Measurements from ENCODE around the gene ADAM23. TPM values are rescaled to one million over a fixed set of nuclear protein-coding genes. Genes with fewer than 3 reads are reported as not detected.

ADAM23 gene
- total RNA-seq, 1 donor, result 0.94 TPM

DNA sequence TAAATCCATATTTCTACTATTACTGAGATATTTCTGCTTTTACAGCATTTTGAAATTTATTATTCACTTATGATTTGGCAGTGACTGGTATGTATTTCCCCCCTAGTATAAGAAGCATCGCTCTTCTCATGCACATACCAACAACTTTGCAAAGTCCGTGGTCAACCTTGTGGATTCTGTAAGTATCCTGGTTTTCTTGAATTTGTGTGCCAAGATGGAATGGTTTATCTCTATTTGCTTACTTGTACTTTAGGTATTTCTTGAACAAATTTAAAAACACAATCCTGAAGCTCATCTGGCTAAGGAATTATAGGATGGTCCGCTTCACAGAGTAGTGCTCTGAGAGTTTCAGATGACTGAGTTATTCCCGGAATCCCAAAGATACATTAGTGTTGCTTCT lies 114.0 kb downstream of the ADAM23 start:
- Histone ChIP-seq H3K9me3 (ENCODE audit: low read depth, low read length) (no peaks in the 10 kb centered on the region), H3K4me1 (ENCODE audit: insufficient read depth, low read length) (no peaks in the 10 kb centered on the region), H3K4me3 (ENCODE audit: low read length) (no peak overlapping the region), H3K27me3 (ENCODE audit: insufficient read depth, low read length) (peaks cover 3% of the 10 kb centered on the region)

DNA sequence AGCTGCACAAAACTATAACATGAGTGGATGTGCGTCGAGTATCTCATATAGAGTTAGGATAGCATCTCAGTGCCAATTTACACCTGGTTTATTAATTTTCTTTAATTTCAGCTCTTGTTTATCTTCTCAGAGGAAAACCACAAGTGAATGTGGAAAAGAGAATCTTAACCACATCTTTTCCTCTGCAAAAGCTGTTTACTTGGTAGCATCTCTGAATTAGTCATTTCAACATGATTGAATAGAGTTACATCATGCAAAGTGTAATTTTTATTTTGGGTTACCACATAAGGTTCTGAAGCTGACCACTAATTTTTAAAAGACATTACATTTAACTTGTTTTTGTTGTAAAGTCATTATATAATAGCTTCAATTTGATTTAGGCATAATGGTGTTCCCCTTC lies 115.2 kb downstream of the ADAM23 start:
- Histone ChIP-seq H3K27me3 (ENCODE audit: insufficient read depth, low read length) (peaks cover 3% of the 10 kb centered on the region), H3K4me1 (ENCODE audit: insufficient read depth, low read length) (no peaks in the 10 kb centered on the region), H3K4me3 (ENCODE audit: low read length) (no peak overlapping the region), H3K9me3 (ENCODE audit: low read depth, low read length) (no peaks in the 10 kb centered on the region)

DNA sequence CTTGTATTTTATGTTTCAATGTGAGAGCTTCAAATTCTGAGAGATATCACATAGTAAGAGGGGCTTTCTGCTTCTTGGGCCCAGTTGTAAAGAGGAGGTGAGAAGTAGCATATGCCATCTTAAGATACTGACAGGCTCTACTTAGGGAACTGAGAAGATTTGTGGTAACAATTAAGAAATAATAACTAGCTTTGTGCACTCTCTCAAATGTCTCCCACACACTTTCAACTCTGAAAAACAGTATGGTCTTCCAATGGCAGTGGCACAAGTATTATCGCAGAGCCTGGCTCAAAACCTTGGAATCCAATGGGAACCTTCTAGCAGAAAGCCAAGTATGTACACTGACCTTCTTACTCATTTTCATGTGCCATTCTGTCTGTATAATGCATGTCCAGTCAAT lies 118.6 kb downstream of the ADAM23 start:
- Histone ChIP-seq H3K27me3 (ENCODE audit: insufficient read depth, low read length) (no peaks in the 10 kb centered on the region), H3K9me3 (ENCODE audit: low read depth, low read length) (no peaks in the 10 kb centered on the region), H3K4me3 (ENCODE audit: low read length) (no peak overlapping the region), H3K4me1 (ENCODE audit: insufficient read depth, low read length) (no peaks in the 10 kb centered on the region)

DNA sequence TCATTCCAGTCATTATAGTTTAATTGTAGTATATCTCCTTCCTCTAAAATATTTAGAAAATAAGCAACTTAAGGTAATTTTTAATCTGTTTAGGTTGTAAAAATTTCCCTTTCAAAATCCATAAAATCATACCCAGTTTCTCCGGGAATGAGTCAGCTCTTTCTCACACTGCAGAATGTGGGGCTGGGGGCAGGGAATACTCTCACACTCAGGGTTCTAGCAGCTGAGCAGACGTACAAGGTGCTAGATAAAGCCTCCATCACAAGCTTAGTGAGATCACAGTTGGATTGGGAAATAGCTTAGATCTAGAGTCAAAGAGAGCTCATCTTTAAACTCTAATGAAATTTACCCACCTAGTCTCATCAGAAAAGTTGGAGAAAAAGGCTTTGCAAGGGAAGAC lies 119.0 kb downstream of the ADAM23 start:
- Histone ChIP-seq H3K27me3 (ENCODE audit: insufficient read depth, low read length) (no peaks in the 10 kb centered on the region), H3K9me3 (ENCODE audit: low read depth, low read length) (no peaks in the 10 kb centered on the region), H3K4me3 (ENCODE audit: low read length) (no peak overlapping the region), H3K4me1 (ENCODE audit: insufficient read depth, low read length) (no peaks in the 10 kb centered on the region)

DNA sequence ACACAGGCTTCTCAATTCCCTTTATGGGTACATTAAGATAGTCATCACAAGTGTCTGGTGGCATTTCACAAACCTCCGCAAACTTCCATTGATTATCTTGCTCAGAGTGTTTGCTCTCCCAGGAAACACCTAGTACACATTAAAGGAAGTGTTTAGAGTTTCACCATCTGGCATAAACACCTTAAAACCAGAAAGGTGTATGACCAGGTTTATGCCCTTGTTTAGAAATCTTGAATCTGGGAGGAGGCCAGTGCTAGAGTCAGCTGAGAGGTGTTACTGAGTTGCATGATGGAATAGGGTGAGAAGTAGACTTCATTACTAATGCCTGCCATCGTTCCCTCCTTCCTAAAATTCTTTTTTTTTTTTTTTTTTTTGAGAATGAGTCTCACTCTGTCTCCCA lies 120.0 kb downstream of the ADAM23 start:
- H3K4me1 ChIP-seq (ENCODE audit: insufficient read depth, low read length), result no peaks in the 10 kb centered on the region
- H3K4me3 ChIP-seq (ENCODE audit: low read length), result no peak overlapping the region
- H3K27me3 ChIP-seq (ENCODE audit: insufficient read depth, low read length), result no peaks in the 10 kb centered on the region
- H3K9me3 ChIP-seq (ENCODE audit: low read depth, low read length), result no peaks in the 10 kb centered on the region

DNA sequence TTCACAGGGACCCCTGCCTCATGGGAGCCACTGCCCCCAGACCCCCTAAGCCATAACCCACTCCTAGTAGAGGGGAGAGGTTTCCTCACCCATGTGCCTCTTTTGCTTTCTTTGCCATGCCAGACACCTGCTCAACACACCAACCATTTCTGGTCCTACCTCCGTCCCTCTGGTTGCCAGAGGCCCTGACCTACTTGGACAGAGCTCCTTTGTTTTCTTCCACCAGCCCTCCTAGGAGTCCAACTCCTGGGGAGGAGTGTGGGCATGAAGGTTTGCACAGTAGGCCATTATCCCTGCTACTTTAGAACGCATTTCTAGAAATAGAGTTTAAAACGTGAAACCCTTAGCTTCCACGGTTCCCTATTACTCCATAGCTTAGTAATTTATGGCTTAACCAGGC lies 122.3 kb downstream of the ADAM23 start:
- Histone ChIP-seq H3K4me1 (ENCODE audit: insufficient read depth, low read length) (no peaks in the 10 kb centered on the region), H3K4me3 (ENCODE audit: low read length) (no peak overlapping the region), H3K9me3 (ENCODE audit: low read depth, low read length) (no peaks in the 10 kb centered on the region), H3K27me3 (ENCODE audit: insufficient read depth, low read length) (no peaks in the 10 kb centered on the region)

DNA sequence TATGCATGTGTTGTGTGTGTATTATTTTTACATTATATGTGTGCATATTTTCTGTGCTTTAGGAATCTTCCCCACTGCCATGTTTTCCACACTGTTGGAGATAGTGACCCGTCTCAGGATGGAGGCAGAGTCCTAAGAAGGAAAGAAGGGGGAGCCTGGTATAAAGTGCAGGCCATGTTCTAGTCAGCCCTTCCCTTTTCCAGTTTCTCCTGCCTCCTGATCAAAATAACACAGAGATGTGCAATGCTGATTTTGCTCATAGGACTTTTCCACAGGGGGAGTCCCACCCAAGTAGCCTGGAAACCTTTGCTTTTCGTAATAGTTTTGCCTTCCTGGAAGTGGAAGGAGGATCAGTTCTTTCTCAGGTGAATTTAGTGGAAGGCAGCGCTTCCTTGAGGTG lies 126.1 kb downstream of the ADAM23 start:
- Histone ChIP-seq H3K27me3 (ENCODE audit: insufficient read depth, low read length) (no peaks in the 10 kb centered on the region), H3K9me3 (ENCODE audit: low read depth, low read length) (no peaks in the 10 kb centered on the region), H3K4me3 (ENCODE audit: low read length) (no peak overlapping the region), H3K4me1 (ENCODE audit: insufficient read depth, low read length) (no peaks in the 10 kb centered on the region)

DNA sequence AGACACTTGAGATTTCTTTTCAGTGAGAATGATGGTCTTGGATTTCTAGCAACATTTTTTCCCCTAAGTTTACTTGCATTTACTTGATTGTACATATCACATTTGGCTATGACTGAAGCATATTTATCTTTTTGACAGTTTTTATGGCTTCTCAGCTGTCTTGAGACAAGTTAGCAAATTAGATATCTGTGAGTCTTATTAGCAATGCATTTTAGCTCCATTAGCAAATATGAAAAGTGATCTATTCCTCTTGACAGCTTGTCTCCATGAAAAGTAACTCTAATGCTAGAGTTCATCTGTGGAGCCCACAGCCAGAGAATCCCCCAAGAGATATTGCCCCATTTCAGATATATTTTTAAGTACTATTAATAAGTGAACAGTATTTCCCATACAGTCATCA lies 126.9 kb downstream of the ADAM23 start:
- no peak overlapping the region for H3K4me3 ChIP-seq (ENCODE audit: low read length)
- no peaks in the 10 kb centered on the region for H3K27me3 ChIP-seq (ENCODE audit: insufficient read depth, low read length)
- no peaks in the 10 kb centered on the region for H3K4me1 ChIP-seq (ENCODE audit: insufficient read depth, low read length)
- H3K9me3 ChIP-seq (ENCODE audit: low read depth, low read length), result no peaks in the 10 kb centered on the region

DNA sequence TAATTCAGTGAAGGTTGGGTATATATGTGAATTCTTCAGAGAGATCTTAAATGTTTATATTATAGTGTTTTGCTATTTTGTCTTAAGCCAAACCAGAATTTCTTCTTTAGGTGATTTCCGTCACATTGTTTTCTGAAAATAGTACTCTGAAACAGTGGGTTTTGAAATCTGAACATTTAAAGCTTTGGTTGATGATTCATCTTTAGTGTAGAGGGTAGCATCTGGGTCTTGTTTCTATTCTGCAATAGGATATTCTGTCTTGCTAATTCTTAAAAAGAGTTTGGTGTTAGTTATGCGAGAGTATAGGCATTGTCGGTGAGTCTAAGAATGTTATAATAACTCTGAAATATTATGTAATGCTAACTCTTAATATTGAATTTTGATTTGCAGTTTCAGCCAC lies 129.4 kb downstream of the ADAM23 start:
- no peaks in the 10 kb centered on the region for H3K4me1 ChIP-seq (ENCODE audit: insufficient read depth, low read length)
- H3K9me3 ChIP-seq (ENCODE audit: low read depth, low read length), result no peaks in the 10 kb centered on the region
- H3K27me3 ChIP-seq (ENCODE audit: insufficient read depth, low read length), result no peaks in the 10 kb centered on the region
- H3K4me3 ChIP-seq (ENCODE audit: low read length), result no peak overlapping the region

DNA sequence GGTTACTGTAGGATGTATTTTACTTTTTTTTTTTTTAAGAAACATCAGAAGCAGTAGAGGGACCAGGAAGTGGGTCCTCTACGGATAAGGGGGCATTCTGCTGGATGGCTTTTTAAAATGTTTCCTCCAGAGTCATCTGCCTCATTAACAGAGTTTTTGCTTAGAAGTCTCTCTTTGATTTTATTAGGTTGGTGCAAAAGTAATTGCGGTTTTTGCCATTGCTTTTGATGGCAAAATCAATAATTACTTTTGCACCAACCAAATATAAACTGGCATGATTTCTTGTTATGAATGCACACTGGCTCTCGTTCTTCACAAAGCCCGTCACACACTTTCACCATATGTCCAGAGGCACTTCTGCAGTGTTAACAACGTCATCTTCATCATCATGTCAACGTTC lies 130.5 kb downstream of the ADAM23 start:
- Histone ChIP-seq H3K4me3 (ENCODE audit: low read length) (no peak overlapping the region), H3K27me3 (ENCODE audit: insufficient read depth, low read length) (no peaks in the 10 kb centered on the region), H3K4me1 (ENCODE audit: insufficient read depth, low read length) (no peaks in the 10 kb centered on the region), H3K9me3 (ENCODE audit: low read depth, low read length) (no peaks in the 10 kb centered on the region)

DNA sequence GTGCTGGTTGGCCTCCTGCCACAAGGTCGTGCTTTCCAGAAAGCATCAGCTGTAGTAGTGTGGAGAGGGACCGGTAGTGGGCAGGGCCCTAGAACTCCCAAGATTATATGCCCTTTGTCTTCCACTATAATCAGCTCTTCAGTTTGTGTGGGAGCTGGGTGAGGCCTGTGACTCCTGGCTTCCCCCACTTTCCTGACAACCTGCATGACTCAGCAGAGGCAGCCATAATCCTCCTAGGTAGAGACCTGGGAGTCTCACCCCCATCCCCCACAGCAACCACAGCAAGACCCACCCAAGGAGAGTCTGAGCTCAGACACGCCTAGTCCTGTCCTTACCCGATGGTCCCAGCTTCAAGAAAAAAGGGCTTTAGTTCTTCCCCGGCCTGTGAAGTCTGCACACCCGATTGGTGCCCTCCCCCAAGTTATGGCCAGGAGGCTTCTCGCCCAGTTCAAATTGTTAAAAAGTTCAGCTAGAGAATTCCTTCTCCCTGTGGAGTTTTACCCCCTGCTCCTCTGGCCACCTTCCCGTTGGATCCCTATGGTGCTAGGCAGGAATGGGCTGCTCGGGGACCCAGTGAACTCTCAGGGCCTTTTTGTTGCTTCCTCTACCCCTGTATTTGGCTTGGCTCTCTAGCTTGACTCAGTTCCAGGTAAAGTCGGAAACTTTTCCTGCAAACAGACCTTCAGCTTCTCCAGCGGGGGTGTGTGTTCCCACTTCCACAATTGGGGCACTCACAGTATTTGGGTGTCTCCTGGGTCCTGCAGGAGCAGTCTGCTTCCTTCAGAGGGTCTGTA lies 141.2 kb downstream of the ADAM23 start:
- no peaks in the 10 kb centered on the region for H3K4me1 ChIP-seq (ENCODE audit: insufficient read depth, low read length)

DNA sequence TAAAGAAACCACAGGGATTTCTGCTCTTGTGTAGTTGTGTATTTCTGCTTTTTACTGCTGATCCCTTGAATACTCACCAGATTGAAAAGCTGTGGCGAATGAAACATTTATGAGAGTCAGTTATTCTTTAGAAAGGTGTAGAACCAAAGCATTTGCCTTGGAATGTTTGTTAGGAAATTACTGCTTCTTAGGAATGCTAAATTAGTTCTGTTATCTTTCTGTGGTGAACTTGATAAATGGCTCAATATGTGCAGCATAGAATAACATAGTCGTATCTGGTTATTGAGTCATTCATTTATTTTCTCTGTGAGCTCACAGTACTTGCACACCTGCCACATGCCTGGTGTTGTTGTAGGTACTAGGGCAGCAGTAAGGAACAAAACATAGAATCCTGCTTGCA lies 142.0 kb downstream of the ADAM23 start:
- Histone ChIP-seq H3K9me3 (ENCODE audit: low read depth, low read length) (no peaks in the 10 kb centered on the region), H3K27me3 (ENCODE audit: insufficient read depth, low read length) (no peaks in the 10 kb centered on the region), H3K4me3 (ENCODE audit: low read length) (no peak overlapping the region), H3K4me1 (ENCODE audit: insufficient read depth, low read length) (no peaks in the 10 kb centered on the region)

More for the DNA sequence above, 141.2 kb downstream of the ADAM23 start:
- Histone ChIP-seq H3K27me3 (ENCODE audit: insufficient read depth, low read length) (no peaks in the 10 kb centered on the region), H3K4me3 (ENCODE audit: low read length) (no peak overlapping the region), H3K9me3 (ENCODE audit: low read depth, low read length) (no peaks in the 10 kb centered on the region)

DNA sequence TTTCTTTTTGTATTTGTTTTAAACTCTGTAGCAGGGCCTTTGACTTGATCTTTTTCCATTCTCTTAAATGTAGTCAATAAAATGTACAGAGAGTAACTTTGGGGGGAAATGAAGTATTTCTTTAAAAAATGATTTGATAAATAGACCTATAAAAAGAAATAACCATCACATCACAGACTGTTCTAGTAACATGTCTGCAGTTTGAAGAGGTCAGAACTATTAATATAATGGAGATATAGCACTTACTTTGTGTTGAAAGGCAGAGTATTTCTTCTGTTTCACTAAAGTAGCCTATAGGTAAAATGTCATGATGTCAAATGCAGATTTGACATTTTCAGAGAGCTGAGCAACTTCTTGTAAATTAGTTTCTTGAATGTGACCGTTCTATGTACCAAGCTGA lies 143.3 kb downstream of the ADAM23 start:
- Histone ChIP-seq H3K27me3 (ENCODE audit: insufficient read depth, low read length) (no peaks in the 10 kb centered on the region), H3K9me3 (ENCODE audit: low read depth, low read length) (no peaks in the 10 kb centered on the region), H3K4me3 (ENCODE audit: low read length) (no peak overlapping the region), H3K4me1 (ENCODE audit: insufficient read depth, low read length) (no peaks in the 10 kb centered on the region)

DNA sequence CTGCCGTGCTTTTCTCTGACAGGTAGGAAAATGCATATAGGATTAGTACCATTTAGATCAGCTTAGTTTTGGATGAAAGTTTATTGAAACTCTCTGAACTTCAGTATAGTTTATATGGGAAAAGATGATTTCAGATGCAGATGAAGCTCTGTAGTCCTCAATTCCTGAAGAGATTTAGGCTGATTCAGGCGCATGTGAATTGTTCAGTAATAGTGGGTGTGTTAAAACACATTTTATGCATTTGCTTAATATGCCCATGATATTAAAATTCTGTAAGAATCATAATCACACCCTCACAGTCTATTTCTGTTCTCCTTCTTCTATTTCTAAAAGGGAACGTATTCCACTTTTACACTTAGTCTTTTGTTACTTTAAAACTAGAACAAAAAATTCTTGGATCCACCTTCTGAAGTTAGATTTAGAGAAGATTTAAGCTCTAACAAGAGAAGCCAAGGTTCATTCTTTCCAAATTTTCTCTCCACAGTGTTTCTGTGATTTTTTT lies 154.4 kb downstream of the ADAM23 start:
- H3K4me3 ChIP-seq (ENCODE audit: low read length), result no peak overlapping the region
- H3K9me3 ChIP-seq (ENCODE audit: low read depth, low read length), result no peaks in the 10 kb centered on the region
- no peaks in the 10 kb centered on the region for H3K27me3 ChIP-seq (ENCODE audit: insufficient read depth, low read length)
- H3K4me1 ChIP-seq (ENCODE audit: insufficient read depth, low read length), result no peaks in the 10 kb centered on the region

DNA sequence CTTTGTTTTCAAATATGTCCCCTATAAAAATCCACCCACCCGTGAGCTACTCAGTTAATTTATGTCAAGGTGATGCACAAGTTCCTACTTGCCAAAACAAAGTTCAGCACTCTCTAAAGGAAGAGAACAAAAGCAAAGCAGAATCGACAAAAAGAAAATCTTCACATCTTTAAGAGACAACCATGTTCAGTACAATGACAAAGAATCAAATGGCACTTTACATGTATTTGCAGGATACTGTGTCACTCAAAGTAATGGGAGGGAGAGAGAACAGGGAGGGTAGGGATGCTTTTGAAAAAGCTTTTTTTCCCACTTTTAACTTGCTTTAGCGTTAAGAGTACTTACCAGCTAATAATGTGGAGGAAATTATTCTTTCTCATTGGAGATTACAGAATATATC lies 159.9 kb downstream of the ADAM23 start:
- no peaks in the 10 kb centered on the region for H3K4me1 ChIP-seq (ENCODE audit: insufficient read depth, low read length)
- H3K27me3 ChIP-seq (ENCODE audit: insufficient read depth, low read length), result no peaks in the 10 kb centered on the region
- H3K4me3 ChIP-seq (ENCODE audit: low read length), result no peak overlapping the region
- no peaks in the 10 kb centered on the region for H3K9me3 ChIP-seq (ENCODE audit: low read depth, low read length)

DNA sequence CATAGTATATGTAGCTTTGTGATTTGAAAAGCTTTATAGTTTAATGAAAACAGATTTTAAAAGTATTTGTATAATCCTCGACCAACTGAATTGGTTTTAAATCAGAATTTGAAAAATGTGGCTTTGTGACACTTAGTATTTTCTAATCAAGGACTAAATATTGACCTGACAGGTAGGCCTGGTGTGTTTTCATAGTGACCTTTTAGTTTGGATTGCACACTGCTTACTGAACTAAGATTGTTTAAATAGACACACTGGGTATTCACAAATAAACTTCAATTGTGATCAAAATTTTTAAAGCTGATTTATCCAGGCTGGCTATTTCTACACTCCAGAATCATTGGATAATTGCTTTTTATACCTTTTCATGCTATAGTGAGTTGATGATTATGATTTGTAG lies 167.1 kb downstream of the ADAM23 start:
- H3K27me3 ChIP-seq (ENCODE audit: insufficient read depth, low read length), result no peaks in the 10 kb centered on the region

More for the DNA sequence above, 167.1 kb downstream of the ADAM23 start:
- H3K4me1 ChIP-seq (ENCODE audit: insufficient read depth, low read length), result no peaks in the 10 kb centered on the region
- no peak overlapping the region for H3K4me3 ChIP-seq (ENCODE audit: low read length)
- no peaks in the 10 kb centered on the region for H3K9me3 ChIP-seq (ENCODE audit: low read depth, low read length)
